Measurements from ENCODE around the gene FAM110C.
A peak's percentile ranks its signal among the peaks of the same experiment; 100 is the strongest.
"Not testable (repeated sequence)": the region's sequence is repeated elsewhere in the genome, so short reads cannot be mapped to it uniquely, and the experiment has no call there.

FAM110C gene

DNA sequence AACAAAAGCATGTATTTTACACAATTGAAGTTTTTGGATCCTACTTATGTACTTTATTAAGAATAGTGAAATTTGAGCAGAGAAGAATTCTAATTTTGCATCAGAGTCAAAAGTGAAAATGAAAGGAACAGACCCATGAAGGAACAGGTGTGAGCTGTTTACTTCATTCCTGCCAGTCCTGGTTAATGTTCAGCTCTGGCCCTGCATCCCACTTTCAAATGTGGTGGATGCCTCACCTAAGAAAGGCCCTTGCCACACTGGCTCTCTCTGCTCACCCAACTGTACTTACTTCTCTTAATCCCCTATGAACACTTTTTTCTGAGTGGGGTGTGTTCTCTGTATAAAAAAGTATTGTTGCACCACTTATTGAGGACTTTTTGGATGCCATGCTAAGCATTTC lies 22.2 kb downstream of the FAM110C start:
- in situ Hi-C loops (cut with HindIII; ENCODE audit: low sequenced_read_pairs) = no loop called here
- DNase-seq (ENCODE audit: low read depth) = no peak
- no peak for TF ChIP-seq CTCF (IDR thresholded peaks at IDR 0.05; ENCODE audit: low read depth, low read length, missing control alignments)
- H3K4me3 ChIP-seq (ENCODE audit: low read depth, low read length) = no peak overlapping the region

GRCh38 chr2:23283-23682 lies 23.0 kb downstream of the FAM110C start:
- no peak for DNase-seq (ENCODE audit: low read depth)
- no peak for TF ChIP-seq CTCF (IDR thresholded peaks at IDR 0.05; ENCODE audit: low read depth, low read length, missing control alignments)
- in situ Hi-C loops (cut with HindIII; ENCODE audit: low sequenced_read_pairs) = no loop called here
- no peak overlapping the region for H3K4me3 ChIP-seq (ENCODE audit: low read depth, low read length)

DNA sequence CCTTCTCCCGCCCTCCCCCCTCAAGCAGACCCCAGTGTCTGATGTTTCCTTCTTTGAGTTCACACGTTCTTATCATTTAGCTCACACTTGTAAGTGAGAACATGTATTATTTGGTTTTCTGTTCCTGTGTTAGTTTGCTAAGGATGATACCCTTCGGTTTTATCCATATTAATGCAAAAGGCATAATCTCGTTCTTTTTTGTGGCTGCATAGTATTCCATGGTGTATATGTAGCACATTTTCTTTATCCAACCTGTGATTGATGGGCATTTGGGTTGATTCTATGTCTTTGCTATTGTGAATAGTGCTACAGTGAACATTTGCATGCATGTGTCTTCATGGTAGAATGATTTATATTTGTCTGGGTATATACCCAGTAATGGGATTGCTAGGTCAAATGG lies 24.1 kb downstream of the FAM110C start:
- in situ Hi-C loops (cut with HindIII; ENCODE audit: low sequenced_read_pairs); DNase-seq (ENCODE audit: low read depth); H3K4me3 ChIP-seq (ENCODE audit: low read depth, low read length): not testable (repeated sequence)

GRCh38 chr2:20259-20658 lies 26.0 kb downstream of the FAM110C start:
- H3K4me3 ChIP-seq (ENCODE audit: low read depth, low read length); DNase-seq (ENCODE audit: low read depth); in situ Hi-C loops (cut with HindIII; ENCODE audit: low sequenced_read_pairs): not testable (repeated sequence)

- in situ Hi-C loops (cut with HindIII; ENCODE audit: low sequenced_read_pairs) = no loop called here
- DNase-seq (ENCODE audit: low read depth) = no peak
- no peak overlapping the region for H3K4me3 ChIP-seq (ENCODE audit: low read depth, low read length)
- no peak for TF ChIP-seq CTCF (IDR thresholded peaks at IDR 0.05; ENCODE audit: low read depth, low read length, missing control alignments)
Observed at GRCh38 chr2:19505-19904, 26.8 kb downstream of the FAM110C start.

DNA sequence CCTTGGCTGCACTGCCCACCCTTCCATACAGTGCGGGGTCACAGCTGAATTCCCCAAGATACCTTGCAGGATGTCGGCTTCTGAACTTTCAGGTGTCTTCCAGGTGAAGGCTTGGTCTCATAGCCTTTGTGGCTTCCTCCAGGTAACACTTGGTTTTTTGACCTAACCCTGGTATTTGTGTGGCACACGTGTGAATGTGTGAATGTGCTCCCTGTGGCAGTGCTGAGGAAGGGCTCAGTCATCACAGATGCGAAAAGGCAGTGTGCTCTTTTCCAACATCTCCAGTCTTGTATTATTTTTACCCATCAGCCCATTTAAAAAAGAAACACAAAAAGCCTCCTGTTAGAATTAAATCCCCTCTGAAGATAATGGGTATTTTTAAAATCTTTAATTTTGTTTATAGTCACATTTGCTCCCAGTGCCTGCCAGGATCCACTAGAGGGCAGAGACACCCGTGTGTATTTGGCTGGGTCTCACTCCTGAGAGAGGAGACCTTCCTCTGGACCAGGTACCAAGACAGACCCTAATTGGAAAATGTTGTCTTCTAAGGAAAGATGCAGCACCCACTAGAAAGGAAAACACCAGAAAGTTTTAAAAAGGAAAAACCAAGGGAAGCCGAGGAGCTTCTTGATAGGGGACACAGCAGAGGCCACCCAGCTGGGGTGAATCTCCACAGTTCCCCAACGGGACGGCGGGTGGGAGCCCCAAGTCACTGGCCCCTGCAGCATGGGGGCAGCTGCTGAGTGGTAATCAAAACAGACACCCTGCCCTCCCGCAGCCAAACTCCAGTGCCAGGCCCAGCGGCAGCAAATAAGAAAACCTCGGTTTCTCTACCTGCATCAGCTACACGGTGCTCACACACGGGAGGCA lies 27.7 kb downstream of the FAM110C start:
- in situ Hi-C loops (cut with HindIII; ENCODE audit: low sequenced_read_pairs) = no loop called here
- no peak overlapping the region for H3K4me3 ChIP-seq (ENCODE audit: low read depth, low read length)
- peak; percentile 47 for TF ChIP-seq CTCF (IDR thresholded peaks at IDR 0.05; ENCODE audit: low read depth, low read length, missing control alignments)
- DNase-seq (ENCODE audit: low read depth) = no peak

DNA sequence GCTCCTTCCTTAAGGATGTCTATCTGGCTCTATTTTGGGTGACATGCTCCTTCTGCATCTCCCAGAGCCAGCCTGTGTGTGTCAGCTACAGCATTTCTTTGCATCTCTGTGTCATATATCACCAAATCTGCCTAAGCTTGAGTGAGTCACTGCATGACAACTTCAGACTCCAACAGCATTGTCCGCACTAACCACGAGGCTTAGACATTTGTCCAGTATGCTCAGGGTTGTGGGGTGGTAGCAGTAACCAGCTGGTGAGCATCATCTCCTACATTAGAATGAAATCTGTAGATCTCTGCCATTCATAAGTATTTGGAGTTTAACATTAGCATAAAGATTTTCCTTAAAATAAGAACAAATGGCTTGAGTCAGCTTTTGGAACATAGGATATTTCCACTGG lies 30.4 kb downstream of the FAM110C start:
- H3K4me3 ChIP-seq (ENCODE audit: low read depth, low read length); in situ Hi-C loops (cut with HindIII; ENCODE audit: low sequenced_read_pairs); DNase-seq (ENCODE audit: low read depth): not testable (repeated sequence)

DNA sequence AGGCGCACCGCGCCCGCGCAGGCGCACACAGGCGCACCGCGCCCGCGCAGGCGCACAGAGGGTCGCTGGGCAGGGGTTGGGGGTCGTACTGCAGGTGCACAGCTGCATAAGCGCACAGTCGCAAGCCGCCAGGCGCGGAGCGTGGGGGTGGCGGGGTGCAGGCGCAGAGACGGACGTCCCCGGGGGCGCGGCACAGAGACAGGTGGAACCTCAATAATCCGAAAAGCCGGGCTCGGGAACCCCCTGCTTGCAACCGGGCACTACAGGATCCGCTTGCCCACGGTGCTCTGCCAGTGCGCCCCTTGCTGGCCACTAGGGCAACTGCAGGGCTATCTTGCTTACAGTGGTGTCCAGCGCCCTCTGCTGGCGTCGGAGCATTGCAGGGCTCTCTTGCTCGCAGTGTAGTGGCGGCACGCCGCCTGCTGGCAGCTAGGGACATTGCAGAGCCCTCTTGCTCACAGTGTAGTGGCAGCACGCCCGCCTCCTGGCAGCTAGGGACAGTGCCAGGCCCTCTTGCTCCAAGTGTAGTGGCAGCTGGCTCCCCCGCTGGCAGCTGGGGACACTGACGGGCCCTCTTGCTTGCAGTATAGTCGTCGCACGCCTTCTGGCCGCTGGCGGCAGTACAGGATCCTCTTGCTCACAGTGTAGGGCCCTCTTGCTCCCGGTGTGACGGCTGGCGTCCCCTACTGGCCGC lies 34.9 kb downstream of the FAM110C start:
- peak; percentile 44 for TF ChIP-seq CTCF (IDR thresholded peaks at IDR 0.05; ENCODE audit: low read depth, low read length, missing control alignments)
- peak; percentile 4 for DNase-seq (ENCODE audit: low read depth)
- in situ Hi-C loops (cut with HindIII; ENCODE audit: low sequenced_read_pairs) = no loop called here

More for the DNA sequence above, 34.9 kb downstream of the FAM110C start:
- no peak overlapping the region for H3K4me3 ChIP-seq (ENCODE audit: low read depth, low read length)
